ENCODE data around the gene SELENOO. TPM values are rescaled to one million over a fixed set of nuclear protein-coding genes. Genes with fewer than 3 reads are reported as not detected.

The SELENOO gene
- total RNA-seq, 1 donor from 2014 or later: 15.0 TPM

GRCh38 chr22:50251477-50252081, 50.8 kb downstream of the SELENOO start:
- TF ChIP-seq CTCF (IDR thresholded peaks at IDR 0.05; ENCODE audit: borderline replicate concordance): no peak
- H3K4me1 ChIP-seq: peaks cover 36% of the 10 kb centered on the region

GRCh38 chr22:50252082-50253045, 51.6 kb downstream of the SELENOO start:
- peak; percentile 77 for TF ChIP-seq CTCF (IDR thresholded peaks at IDR 0.05; ENCODE audit: borderline replicate concordance)
- DNase-seq: peak; percentile 79
- H3K36me3 ChIP-seq: peaks cover 3% of the 10 kb centered on the region
- H3K27me3 ChIP-seq (ENCODE audit: low read depth): no peaks in the 10 kb centered on the region
- no peaks in the 10 kb centered on the region for H3K9me3 ChIP-seq (replicated peaks)
- H3K27ac ChIP-seq (replicated peaks): peak overlapping the region; percentile 85
- peak overlapping the region; percentile 89 for H3K4me3 ChIP-seq
- peaks cover 35% of the 10 kb centered on the region for H3K4me1 ChIP-seq
- intact Hi-C loops (cut with micrococcal nuclease): no loop called here

More at GRCh38 chr22:50251477-50252081, 50.8 kb downstream of the SELENOO start:
- Histone ChIP-seq H3K36me3 (peaks cover 9% of the 10 kb centered on the region), H3K9me3 (replicated peaks) (no peaks in the 10 kb centered on the region), H3K27ac (replicated peaks) (peak overlapping the region; percentile 85), H3K27me3 (ENCODE audit: low read depth) (no peaks in the 10 kb centered on the region), H3K4me3 (peak overlapping the region; percentile 89)
- DNase-seq: no peak
- intact Hi-C loops (cut with micrococcal nuclease): no loop called here

- Histone ChIP-seq H3K27me3 (ENCODE audit: low read depth) (no peaks in the 10 kb centered on the region), H3K36me3 (no peaks in the 10 kb centered on the region), H3K4me3 (no peak overlapping the region), H3K27ac (replicated peaks) (no peak overlapping the region), H3K9me3 (replicated peaks) (no peaks in the 10 kb centered on the region), H3K4me1 (peaks cover 38% of the 10 kb centered on the region)
- intact Hi-C loops (cut with micrococcal nuclease): no loop called here
- DNase-seq: no peak
- TF ChIP-seq CTCF (IDR thresholded peaks at IDR 0.05; ENCODE audit: borderline replicate concordance): no peak
These were observed 52.5 kb downstream of the SELENOO start for GRCh38 chr22:50253046-50253915.

- TF ChIP-seq CTCF (IDR thresholded peaks at IDR 0.05; ENCODE audit: borderline replicate concordance): no peak
- H3K36me3 ChIP-seq: no peaks in the 10 kb centered on the region
- H3K27ac ChIP-seq (replicated peaks): no peak overlapping the region
- H3K4me1 ChIP-seq: peaks cover 45% of the 10 kb centered on the region
- intact Hi-C loops (cut with micrococcal nuclease): no loop called here
- no peak overlapping the region for H3K4me3 ChIP-seq
- no peaks in the 10 kb centered on the region for H3K27me3 ChIP-seq (ENCODE audit: low read depth)
- DNase-seq: no peak
- H3K9me3 ChIP-seq (replicated peaks): no peaks in the 10 kb centered on the region
These were observed 53.1 kb downstream of the SELENOO start for GRCh38 chr22:50253941-50254340.

- Histone ChIP-seq H3K4me1 (peaks cover 41% of the 10 kb centered on the region), H3K36me3 (no peaks in the 10 kb centered on the region), H3K4me3 (no peak overlapping the region), H3K27ac (replicated peaks) (no peak overlapping the region), H3K9me3 (replicated peaks) (no peaks in the 10 kb centered on the region), H3K27me3 (ENCODE audit: low read depth) (no peaks in the 10 kb centered on the region)
- no peak for TF ChIP-seq CTCF (IDR thresholded peaks at IDR 0.05; ENCODE audit: borderline replicate concordance)
- DNase-seq: no peak
- intact Hi-C loops (cut with micrococcal nuclease): no loop called here
These were observed 54.3 kb downstream of the SELENOO start for GRCh38 chr22:50255099-50255498.
